Suprapubic skin (tissue), 3 donors: ENCODE results near the gene CABLES1.
"Not testable (repeated sequence)": the region's sequence is repeated elsewhere in the genome, so short reads cannot be mapped to it uniquely, and the experiment has no call there.

Experiments
- CTCF ChIP-seq, 2 donors: fragments of 200-600 bp in 1 of 2; fragments of 450-650 bp in 1 of 2; sonication (generic) in 1 of 2; IDR thresholded peaks; one replicate each; pipeline ENCODE4 v1.5.1; 2016 to 2019; ENCODE audit warnings: antibody characterized with exemption in 2 of 2, mild to moderate bottlenecking in 1 of 2, moderate library complexity in 1 of 2
- POLR2AphosphoS5 ChIP-seq, 3 donors: sonication (generic); formaldehyde crosslinking; IDR thresholded peaks; one replicate each; pipeline ENCODE4 v1.6.1; 2017; ENCODE audit warnings: antibody characterized with exemption in 3 of 3

- not testable (repeated sequence) for TF ChIP-seq CTCF, POLR2AphosphoS5 (IDR thresholded peaks at IDR 0.05)
These were observed 23.6 kb downstream of the CABLES1 start for GRCh38 chr18:23158884-23159283.
